HepG2 (cell line): ENCODE results near the gene CDK14.

Experiments
- FOXM1 ChIP-seq: sonication (generic); formaldehyde crosslinking; IDR thresholded peaks from 2 replicates; pipeline ENCODE4 v1.5.0; 2020; ENCODE audit warnings: missing genetic modification reagents
- POLR2A ChIP-seq, 2 experiments: IDR thresholded peaks; 2 replicates each; pipeline ENCODE4 v1.6.1; 2011; ENCODE audit warnings: low read depth in 2 of 2, low read length in 2 of 2, mild to moderate bottlenecking in 1 of 2, moderate library complexity in 1 of 2; ENCODE audit not compliant: insufficient read depth in 1 of 2
- RCOR2 ChIP-seq: IDR thresholded peaks from 2 replicates; pipeline ENCODE4 v1.6.1; 2016; ENCODE audit warnings: missing biosample characterization, missing genetic modification reagents
- RFX5 ChIP-seq: IDR thresholded peaks from 2 replicates; pipeline ENCODE4 v1.6.1; 2011; ENCODE audit warnings: low read depth, low read length, improper control_type of control experiment
- TCF7L2 ChIP-seq: IDR thresholded peaks from 2 replicates; pipeline ENCODE4 v1.6.1; 2011; ENCODE audit warnings: mild to moderate bottlenecking, low read depth, low read length, moderate library complexity
- ZNF556 ChIP-seq: sonication (generic); formaldehyde crosslinking; IDR thresholded peaks from 2 replicates; pipeline ENCODE4 v1.4.0; 2020; ENCODE audit warnings: mild to moderate bottlenecking, missing genetic modification reagents, borderline replicate concordance
- TF ChIP-seq, protein P1 (sequence below), 2 experiments: IDR thresholded peaks; 2 replicates each; pipeline ENCODE4 v1.6.1; 2011 to 2012; ENCODE audit warnings: low read length in 2 of 2, borderline replicate concordance in 1 of 2, low read depth in 1 of 2, mild to moderate bottlenecking in 1 of 2, moderate library complexity in 1 of 2
- TF ChIP-seq, protein P2 (sequence below): sonication (generic); formaldehyde crosslinking; IDR thresholded peaks from 2 replicates; pipeline ENCODE4 v1.8.1; 2022; ENCODE audit warnings: mild to moderate bottlenecking, missing genetic modification reagents
- TF ChIP-seq, protein P3 (sequence below): sonication (generic); formaldehyde crosslinking; IDR thresholded peaks from 2 replicates; pipeline ENCODE4 v1.4.0; 2020; ENCODE audit warnings: missing genetic modification reagents

DNA sequence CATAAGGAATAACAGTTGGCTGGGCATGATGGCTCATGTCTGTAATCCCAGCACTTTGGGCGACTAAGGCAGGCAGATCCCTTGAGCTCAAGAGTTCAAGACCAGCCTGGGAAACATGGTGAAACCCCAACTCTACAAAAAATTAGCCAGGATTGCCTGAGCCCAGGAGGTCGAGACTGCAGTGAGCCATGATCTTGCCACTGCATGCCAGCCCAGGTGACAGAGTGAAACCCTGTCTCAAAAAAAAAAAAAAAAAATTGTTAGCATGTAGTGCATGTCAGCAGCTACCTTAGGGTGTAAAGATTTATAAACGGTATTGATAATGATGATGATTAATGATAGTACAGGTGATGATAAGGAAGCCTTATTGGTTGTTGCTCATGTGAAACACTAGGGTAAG is 336.9 kb downstream of the CDK14 start:
- TF ChIP-seq RCOR2 (no peak), ZNF556 (CRISPR knock-in tag) (no peak), FOXM1 (no peak), POLR2A (IDR thresholded peaks at IDR 0.05; ENCODE audit: insufficient read depth in 1 of 2, low read depth in 2 of 2, low read length in 2 of 2) (no peak), RFX5 (no peak), TCF7L2 (no peak)
- TF ChIP-seq, protein P1, sequence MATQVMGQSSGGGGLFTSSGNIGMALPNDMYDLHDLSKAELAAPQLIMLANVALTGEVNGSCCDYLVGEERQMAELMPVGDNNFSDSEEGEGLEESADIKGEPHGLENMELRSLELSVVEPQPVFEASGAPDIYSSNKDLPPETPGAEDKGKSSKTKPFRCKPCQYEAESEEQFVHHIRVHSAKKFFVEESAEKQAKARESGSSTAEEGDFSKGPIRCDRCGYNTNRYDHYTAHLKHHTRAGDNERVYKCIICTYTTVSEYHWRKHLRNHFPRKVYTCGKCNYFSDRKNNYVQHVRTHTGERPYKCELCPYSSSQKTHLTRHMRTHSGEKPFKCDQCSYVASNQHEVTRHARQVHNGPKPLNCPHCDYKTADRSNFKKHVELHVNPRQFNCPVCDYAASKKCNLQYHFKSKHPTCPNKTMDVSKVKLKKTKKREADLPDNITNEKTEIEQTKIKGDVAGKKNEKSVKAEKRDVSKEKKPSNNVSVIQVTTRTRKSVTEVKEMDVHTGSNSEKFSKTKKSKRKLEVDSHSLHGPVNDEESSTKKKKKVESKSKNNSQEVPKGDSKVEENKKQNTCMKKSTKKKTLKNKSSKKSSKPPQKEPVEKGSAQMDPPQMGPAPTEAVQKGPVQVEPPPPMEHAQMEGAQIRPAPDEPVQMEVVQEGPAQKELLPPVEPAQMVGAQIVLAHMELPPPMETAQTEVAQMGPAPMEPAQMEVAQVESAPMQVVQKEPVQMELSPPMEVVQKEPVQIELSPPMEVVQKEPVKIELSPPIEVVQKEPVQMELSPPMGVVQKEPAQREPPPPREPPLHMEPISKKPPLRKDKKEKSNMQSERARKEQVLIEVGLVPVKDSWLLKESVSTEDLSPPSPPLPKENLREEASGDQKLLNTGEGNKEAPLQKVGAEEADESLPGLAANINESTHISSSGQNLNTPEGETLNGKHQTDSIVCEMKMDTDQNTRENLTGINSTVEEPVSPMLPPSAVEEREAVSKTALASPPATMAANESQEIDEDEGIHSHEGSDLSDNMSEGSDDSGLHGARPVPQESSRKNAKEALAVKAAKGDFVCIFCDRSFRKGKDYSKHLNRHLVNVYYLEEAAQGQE (IDR thresholded peaks at IDR 0.05; ENCODE audit: borderline replicate concordance in 1 of 2, low read depth in 1 of 2, low read length in 2 of 2) = no peak
- TF ChIP-seq, protein P2, sequence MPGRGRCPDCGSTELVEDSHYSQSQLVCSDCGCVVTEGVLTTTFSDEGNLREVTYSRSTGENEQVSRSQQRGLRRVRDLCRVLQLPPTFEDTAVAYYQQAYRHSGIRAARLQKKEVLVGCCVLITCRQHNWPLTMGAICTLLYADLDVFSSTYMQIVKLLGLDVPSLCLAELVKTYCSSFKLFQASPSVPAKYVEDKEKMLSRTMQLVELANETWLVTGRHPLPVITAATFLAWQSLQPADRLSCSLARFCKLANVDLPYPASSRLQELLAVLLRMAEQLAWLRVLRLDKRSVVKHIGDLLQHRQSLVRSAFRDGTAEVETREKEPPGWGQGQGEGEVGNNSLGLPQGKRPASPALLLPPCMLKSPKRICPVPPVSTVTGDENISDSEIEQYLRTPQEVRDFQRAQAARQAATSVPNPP = no peak
- TF ChIP-seq, protein P3, sequence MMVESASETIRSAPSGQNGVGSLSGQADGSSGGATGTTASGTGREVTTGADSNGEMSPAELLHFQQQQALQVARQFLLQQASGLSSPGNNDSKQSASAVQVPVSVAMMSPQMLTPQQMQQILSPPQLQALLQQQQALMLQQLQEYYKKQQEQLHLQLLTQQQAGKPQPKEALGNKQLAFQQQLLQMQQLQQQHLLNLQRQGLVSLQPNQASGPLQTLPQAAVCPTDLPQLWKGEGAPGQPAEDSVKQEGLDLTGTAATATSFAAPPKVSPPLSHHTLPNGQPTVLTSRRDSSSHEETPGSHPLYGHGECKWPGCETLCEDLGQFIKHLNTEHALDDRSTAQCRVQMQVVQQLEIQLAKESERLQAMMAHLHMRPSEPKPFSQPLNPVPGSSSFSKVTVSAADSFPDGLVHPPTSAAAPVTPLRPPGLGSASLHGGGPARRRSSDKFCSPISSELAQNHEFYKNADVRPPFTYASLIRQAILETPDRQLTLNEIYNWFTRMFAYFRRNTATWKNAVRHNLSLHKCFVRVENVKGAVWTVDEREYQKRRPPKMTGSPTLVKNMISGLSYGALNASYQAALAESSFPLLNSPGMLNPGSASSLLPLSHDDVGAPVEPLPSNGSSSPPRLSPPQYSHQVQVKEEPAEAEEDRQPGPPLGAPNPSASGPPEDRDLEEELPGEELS (CRISPR knock-in tag) = no peak
